ENCODE measurements around the gene F9. TPM values are rescaled to one million over a fixed set of nuclear protein-coding genes. Genes with fewer than 3 reads are reported as not detected.

The F9 gene
- total RNA-seq, 1 donor from 2014 or later = not detected

DNA sequence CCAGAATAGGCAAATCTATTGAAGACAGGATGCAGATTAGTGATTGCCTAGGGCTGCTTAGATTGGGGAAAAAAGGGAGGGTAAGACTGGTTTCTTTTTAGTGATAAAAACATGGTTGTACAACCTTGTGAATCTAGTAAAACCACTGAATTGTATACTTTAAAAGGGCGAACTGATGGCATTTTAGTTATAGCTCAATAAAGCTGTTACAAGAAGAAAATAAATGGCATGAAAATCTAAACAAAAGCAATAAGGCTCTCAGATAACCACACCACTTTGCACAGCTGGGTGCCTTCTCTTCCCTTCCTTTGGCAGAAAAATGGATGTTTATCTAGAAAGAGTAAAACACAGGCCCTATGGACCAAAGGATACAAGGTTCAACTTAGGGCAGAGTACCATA lies 69.6 kb downstream of the F9 start:
- TF ChIP-seq EZH2 (IDR thresholded peaks at IDR 0.05; ENCODE audit: insufficient read depth, low read length) (no peak), CTCF (IDR thresholded peaks at IDR 0.05; ENCODE audit: insufficient read depth, low read depth, low read length) (no peak)
- FAIRE-seq = peak; percentile 29
- H3K27ac Mint-ChIP-seq (ENCODE audit: unreplicated experiment) = no peak overlapping the region

More for the DNA sequence above, 69.6 kb downstream of the F9 start:
- H3K9me3 Mint-ChIP-seq (ENCODE audit: unreplicated experiment) = no peaks in the 10 kb centered on the region
- DNase-seq (ENCODE audit: low read depth) = no peak
- Histone ChIP-seq H3K27ac (ENCODE audit: low read depth, low read length) (no peak overlapping the region), H4K20me1 (ENCODE audit: insufficient read depth, low read length) (no peaks in the 10 kb centered on the region), H3K9ac (ENCODE audit: low read length) (no peak overlapping the region), H3K4me3 (ENCODE audit: insufficient read depth, low read depth, low read length) (no peak overlapping the region), H3K4me1 (ENCODE audit: insufficient read depth, low read length) (no peaks in the 10 kb centered on the region), H3K36me3 (ENCODE audit: insufficient read depth, low read length) (no peaks in the 10 kb centered on the region), H3K27me3 (ENCODE audit: insufficient read depth, low read length) (no peaks in the 10 kb centered on the region), H2AFZ (ENCODE audit: low read depth, low read length) (no peak overlapping the region), H3K9me3 (ENCODE audit: insufficient read depth, low read depth, low read length) (no peaks in the 10 kb centered on the region), H3K79me2 (ENCODE audit: insufficient read depth, low read length) (no peaks in the 10 kb centered on the region), H3K4me2 (ENCODE audit: low read length) (no peak overlapping the region)
- no peaks in the 10 kb centered on the region for H3K36me3 Mint-ChIP-seq (ENCODE audit: low read depth, unreplicated experiment)
- no peaks in the 10 kb centered on the region for H3K4me1 Mint-ChIP-seq (ENCODE audit: low read depth, unreplicated experiment)
- H3K4me3 Mint-ChIP-seq (ENCODE audit: unreplicated experiment) = no peak overlapping the region
- no peaks in the 10 kb centered on the region for H3K27me3 Mint-ChIP-seq (ENCODE audit: low read depth, unreplicated experiment)

Other genes starting within 250 kb of the F9 start
- 0.17 and 0.27 TPM in 2 replicates for gene MCF2, start 177.4 kb downstream of the F9 start, total RNA-seq

All from astrocyte (in vitro differentiated cells and primary cell).